GM18951 (cell line): Measurements from ENCODE around the gene CNRIP1.

Source experiments
- POLR2A ChIP-seq: IDR thresholded peaks from 4 replicates; pipeline ENCODE4 v1.6.1; 2011; ENCODE audit warnings: mild to moderate bottlenecking; ENCODE audit not compliant: insufficient read length, insufficient read depth; ENCODE audit errors: extremely low read depth
- in situ Hi-C: fragments of 300-500 bp; cut with MboI; formaldehyde crosslinking; loops from one replicate; pipeline ENCODE4 v1.12.0; 2022; ENCODE audit warnings: low sequenced_read_pairs, mixed read lengths, inconsistent platforms; ENCODE audit not compliant: unreplicated experiment

Gene CNRIP1

GRCh38 chr2:68319398-68320117 is at the start of gene CNRIP1:
Gene CNRIP1, minus strand, starts transcription at chr2:68319949. Its CDS starts 549 bp downstream, at chr2:68319400.
- no peak for TF ChIP-seq POLR2A
- in situ Hi-C loops: no loop called here

- in situ Hi-C loops: no loop called here
- no peak for TF ChIP-seq POLR2A
Observed at GRCh38 chr2:68369337-68369734, 49.6 kb upstream of the CNRIP1 start.

- in situ Hi-C loops: no loop called here
Observed at GRCh38 chr2:68368654-68369336, 49.0 kb upstream of the CNRIP1 start.

GRCh38 chr2:68367953-68368653 is 48.4 kb upstream of the CNRIP1 start:
- no peak for TF ChIP-seq POLR2A
- in situ Hi-C loops: no loop called here

More at GRCh38 chr2:68368654-68369336, 49.0 kb upstream of the CNRIP1 start:
- no peak for TF ChIP-seq POLR2A

- TF ChIP-seq POLR2A: peak; percentile 50
- in situ Hi-C loops: no loop called here
Observed at GRCh38 chr2:68366083-68366560, 46.4 kb upstream of the CNRIP1 start.

- in situ Hi-C loops: no loop called here
Observed at GRCh38 chr2:68365087-68365486, 45.3 kb upstream of the CNRIP1 start, which contains the start of gene PLEK. Gene PLEK, plus strand, starts transcription at chr2:68365282. Its CDS starts 70 bp downstream, at chr2:68365352.

GRCh38 chr2:68363721-68364120 is 44.0 kb upstream of the CNRIP1 start:
- TF ChIP-seq POLR2A: no peak
- in situ Hi-C loops: no loop called here

More at GRCh38 chr2:68365087-68365486, 45.3 kb upstream of the CNRIP1 start, which contains the start of gene PLEK:
- peak; percentile 94 for TF ChIP-seq POLR2A

- in situ Hi-C loops: no loop called here
- no peak for TF ChIP-seq POLR2A
Observed at GRCh38 chr2:68362749-68363148, 43.0 kb upstream of the CNRIP1 start.

- TF ChIP-seq POLR2A: peak; percentile 41
- in situ Hi-C loops: no loop called here
Observed at GRCh38 chr2:68362069-68362468, 42.3 kb upstream of the CNRIP1 start.

GRCh38 chr2:68359889-68360288 is 40.1 kb upstream of the CNRIP1 start:
- no peak for TF ChIP-seq POLR2A

GRCh38 chr2:68357605-68358337 is 38.0 kb upstream of the CNRIP1 start:
- no peak for TF ChIP-seq POLR2A
- in situ Hi-C loops: loop anchor here (5.0 kb wide), 1 partner anchor 80 kb away; no protein-coding TSS in a partner anchor

More at GRCh38 chr2:68359889-68360288, 40.1 kb upstream of the CNRIP1 start:
- in situ Hi-C loops: loop anchor here (5.0 kb wide), 1 partner anchor 77 kb away; no protein-coding TSS in a partner anchor

GRCh38 chr2:68356599-68357239 is 37.0 kb upstream of the CNRIP1 start:
- in situ Hi-C loops: loop anchor here (5.0 kb wide), 1 partner anchor 81 kb away; no protein-coding TSS in a partner anchor
- no peak for TF ChIP-seq POLR2A
